CMK (cell line): ENCODE results near the gene ADGRD1.
"Not testable (repeated sequence)": the region's sequence is repeated elsewhere in the genome, so short reads cannot be mapped to it uniquely, and the experiment has no call there.

ENCODE experiments used
- DNase-seq: peaks from one replicate; pipeline ENCODE4 v3.0.0-alpha.2; 2010; ENCODE audit warnings: low read depth

The ADGRD1 gene

GRCh38 chr12:130987151-130987931 is 33.6 kb downstream of the ADGRD1 start:
- no peak for DNase-seq

GRCh38 chr12:130988261-130988660 is 34.6 kb downstream of the ADGRD1 start:
- no peak for DNase-seq

- DNase-seq = no peak
Measured at GRCh38 chr12:130988751-130989150, 35.0 kb downstream of the ADGRD1 start.

- DNase-seq = no peak
Measured at GRCh38 chr12:130989391-130989790, 35.7 kb downstream of the ADGRD1 start.

GRCh38 chr12:130990034-130990433 is 36.3 kb downstream of the ADGRD1 start:
- DNase-seq = no peak

GRCh38 chr12:130992448-130992847 is 38.7 kb downstream of the ADGRD1 start:
- no peak for DNase-seq

- DNase-seq = no peak
Measured at GRCh38 chr12:130992979-130993538, 39.4 kb downstream of the ADGRD1 start.

- no peak for DNase-seq
Measured at GRCh38 chr12:130993759-130994670, 40.3 kb downstream of the ADGRD1 start.

GRCh38 chr12:130994821-130995375 is 41.2 kb downstream of the ADGRD1 start:
- no peak for DNase-seq

GRCh38 chr12:130995386-130995969 is 41.8 kb downstream of the ADGRD1 start:
- DNase-seq = not testable (repeated sequence)

GRCh38 chr12:130998136-130998535 is 44.4 kb downstream of the ADGRD1 start:
- no peak for DNase-seq

GRCh38 chr12:131000000-131000486 is 46.3 kb downstream of the ADGRD1 start:
- DNase-seq = no peak

- DNase-seq = no peak
Measured at GRCh38 chr12:131001493-131001892, 47.8 kb downstream of the ADGRD1 start.

- no peak for DNase-seq
Measured at GRCh38 chr12:131002216-131002631, 48.5 kb downstream of the ADGRD1 start.

GRCh38 chr12:131003036-131003715 is 49.5 kb downstream of the ADGRD1 start:
- no peak for DNase-seq

- DNase-seq = no peak
Measured at GRCh38 chr12:131003716-131004045, 50.0 kb downstream of the ADGRD1 start.

- no peak for DNase-seq
Measured at GRCh38 chr12:131004166-131004565, 50.5 kb downstream of the ADGRD1 start.

GRCh38 chr12:131005161-131006035 is 51.7 kb downstream of the ADGRD1 start:
- no peak for DNase-seq

- no peak for DNase-seq
Measured at GRCh38 chr12:131006036-131006735, 52.5 kb downstream of the ADGRD1 start.
